Trophoblast cell (in vitro differentiated cells and primary cell): ENCODE results near the gene ARX.

Experiments used
- DNase-seq, 2 donors: peaks; one replicate each; pipeline ENCODE4 v3.0.0-alpha.2; 2016
- H2AFZ ChIP-seq: 2 replicates; pipeline ENCODE4 v1.6.1; 2013; ENCODE audit warnings: low read length, moderate library complexity, mild to moderate bottlenecking; ENCODE audit not compliant: insufficient read depth, poor library complexity
- H2AK5ac ChIP-seq: 2 replicates; pipeline ENCODE4 v1.6.1; 2013; ENCODE audit warnings: mild to moderate bottlenecking, low read length
- H2BK120ac ChIP-seq: 2 replicates; pipeline ENCODE4 v1.6.1; 2013; ENCODE audit warnings: low read length, mild to moderate bottlenecking, moderate library complexity; ENCODE audit not compliant: insufficient read depth, poor library complexity
- H2BK12ac ChIP-seq: 2 replicates; pipeline ENCODE4 v1.6.1; 2013; ENCODE audit warnings: mild to moderate bottlenecking, low read length, moderate library complexity
- H2BK5ac ChIP-seq: 2 replicates; pipeline ENCODE4 v1.6.1; 2013; ENCODE audit warnings: low read length, low read depth, moderate library complexity, mild to moderate bottlenecking; ENCODE audit not compliant: poor library complexity
- H3K14ac ChIP-seq: 2 replicates; pipeline ENCODE4 v1.6.1; 2013; ENCODE audit warnings: mild to moderate bottlenecking, low read length
- H3K18ac ChIP-seq: 2 replicates; pipeline ENCODE4 v1.6.1; 2013; ENCODE audit warnings: mild to moderate bottlenecking, low read length
- H3K23ac ChIP-seq: 2 replicates; pipeline ENCODE4 v1.6.1; 2013; ENCODE audit warnings: low read length
- H3K27ac ChIP-seq: 2 replicates; pipeline ENCODE4 v1.5.1; 2013; ENCODE audit warnings: low read depth, mild to moderate bottlenecking, inconsistent platforms, low read length, moderate library complexity
- H3K27me3 ChIP-seq: 2 replicates; pipeline ENCODE4 v1.6.1; 2013; ENCODE audit warnings: inconsistent platforms, mild to moderate bottlenecking, low read length, moderate library complexity; ENCODE audit not compliant: insufficient read depth
- H3K36me3 ChIP-seq, 2 experiments: 1 replicate in 1 of 2; 2 replicates in 1 of 2; pipeline ENCODE4 v1.6.1; 2013; ENCODE audit warnings: low read length in 2 of 2, mild to moderate bottlenecking in 2 of 2, moderate library complexity in 1 of 2; ENCODE audit not compliant: insufficient read depth in 2 of 2, control insufficient read depth in 1 of 2
- H3K4ac ChIP-seq: 2 replicates; pipeline ENCODE4 v1.6.1; 2013; ENCODE audit warnings: low read depth, mild to moderate bottlenecking, low read length, moderate library complexity
- H3K4me1 ChIP-seq, 2 experiments: 1 replicate in 1 of 2; 2 replicates in 1 of 2; pipeline ENCODE4 v1.6.1; 2013; ENCODE audit warnings: low read length in 2 of 2, mild to moderate bottlenecking in 2 of 2, moderate library complexity in 1 of 2; ENCODE audit not compliant: insufficient read depth in 2 of 2, control insufficient read depth in 1 of 2
- H3K4me2 ChIP-seq: 2 replicates; pipeline ENCODE4 v1.6.1; 2013; ENCODE audit warnings: inconsistent platforms, mild to moderate bottlenecking, low read length, moderate library complexity
- H3K4me3 ChIP-seq: 2 replicates; pipeline ENCODE4 v1.5.1; 2013; ENCODE audit warnings: mild to moderate bottlenecking, low read depth, low read length, inconsistent platforms
- H3K79me1 ChIP-seq: one replicate; pipeline ENCODE4 v1.6.1; 2013; ENCODE audit warnings: low read length
- H3K79me2 ChIP-seq: 2 replicates; pipeline ENCODE4 v1.6.1; 2013; ENCODE audit warnings: low read length, mild to moderate bottlenecking; ENCODE audit not compliant: control insufficient read depth, insufficient read depth, poor library complexity
- H3K9ac ChIP-seq: 2 replicates; pipeline ENCODE4 v1.6.1; 2013; ENCODE audit warnings: mild to moderate bottlenecking, low read length
- H3K9me3 ChIP-seq: 2 replicates; pipeline ENCODE4 v1.6.1; 2013; ENCODE audit warnings: low read depth, mild to moderate bottlenecking, control low read depth, inconsistent platforms, low read length; ENCODE audit not compliant: insufficient read depth
- H4K12ac ChIP-seq: 2 replicates; pipeline ENCODE4 v1.6.1; 2013; ENCODE audit warnings: low read depth, mild to moderate bottlenecking, low read length, moderate library complexity
- H4K8ac ChIP-seq: 2 replicates; pipeline ENCODE4 v1.6.1; 2013; ENCODE audit warnings: low read depth, mild to moderate bottlenecking, low read length, moderate library complexity
- H4K91ac ChIP-seq: one replicate; pipeline ENCODE4 v1.6.1; 2013; ENCODE audit warnings: low read depth, mild to moderate bottlenecking, low read length, moderate library complexity
- WGBS: extraction: QIAGEN DNeasy Blood & Tissue Kit; methylation state at CpG from one replicate; pipeline ENCODE4 v1.1.7; 2013; ENCODE audit warnings: missing lambda C conversion rate; ENCODE audit not compliant: insufficient read length, insufficient coverage; ENCODE audit errors: extremely low coverage; 5-methylcytosine and 5-hydroxymethylcytosine counted together

ARX gene

GRCh38 chrX:25025615-25026014 lies 9.8 kb upstream of the ARX start:
- H3K18ac ChIP-seq, result no peak overlapping the region
- H3K14ac ChIP-seq, result no peak overlapping the region
- no peak overlapping the region for H3K9ac ChIP-seq
- H3K4ac ChIP-seq, result no peak overlapping the region
- H2BK120ac ChIP-seq, result no peak overlapping the region
- no peak overlapping the region for H3K23ac ChIP-seq
- H3K36me3 ChIP-seq, result no peaks in the 10 kb centered on the region
- H2BK12ac ChIP-seq, result no peak overlapping the region
- WGBS, result no CpG with 5 or more reads among the region's 2 CpGs
- peaks cover 28% of the 10 kb centered on the region for H3K27me3 ChIP-seq
- no peak overlapping the region for H2BK5ac ChIP-seq
- no peaks in the 10 kb centered on the region for H3K79me1 ChIP-seq
- H3K27ac ChIP-seq, result no peak overlapping the region
- H4K8ac ChIP-seq, result no peak overlapping the region
- no peak overlapping the region for H2AFZ ChIP-seq
- no peak overlapping the region for H4K12ac ChIP-seq
- no peaks in the 10 kb centered on the region for H3K9me3 ChIP-seq
- H4K91ac ChIP-seq, result no peak overlapping the region
- H3K4me3 ChIP-seq, result no peak overlapping the region
- H3K4me1 ChIP-seq, result peaks cover under 1 to 4% of the 10 kb centered on the region in 2 experiments
- H3K79me2 ChIP-seq, result no peaks in the 10 kb centered on the region
- DNase-seq, result peak in 1 of 2 donors; percentile 61
- no peak overlapping the region for H3K4me2 ChIP-seq
- no peak overlapping the region for H2AK5ac ChIP-seq

GRCh38 chrX:25023908-25024307 lies 8.1 kb upstream of the ARX start:
- Histone ChIP-seq H3K27me3 (peaks cover 38% of the 10 kb centered on the region), H3K18ac (no peak overlapping the region), H3K4ac (no peak overlapping the region), H3K9me3 (no peaks in the 10 kb centered on the region), H3K4me1 (peaks cover 6 to 11% of the 10 kb centered on the region in 2 experiments), H3K14ac (no peak overlapping the region), H4K91ac (no peak overlapping the region), H3K4me3 (no peak overlapping the region), H2BK120ac (no peak overlapping the region), H2BK12ac (no peak overlapping the region), H3K79me1 (no peaks in the 10 kb centered on the region), H3K4me2 (no peak overlapping the region), H3K79me2 (no peaks in the 10 kb centered on the region), H3K9ac (no peak overlapping the region), H4K12ac (no peak overlapping the region), H4K8ac (no peak overlapping the region), H2AK5ac (no peak overlapping the region), H3K27ac (no peak overlapping the region), H3K23ac (no peak overlapping the region), H2AFZ (no peak overlapping the region), H3K36me3 (no peaks in the 10 kb centered on the region), H2BK5ac (no peak overlapping the region)
- WGBS, result no CpG with 5 or more reads among the region's 1 CpG
- DNase-seq, result no peak

- no peak for DNase-seq
- no peak overlapping the region for H4K8ac ChIP-seq
- no CpG with 5 or more reads among the region's 59 CpGs for WGBS
- no peaks in the 10 kb centered on the region for H3K79me2 ChIP-seq
- no peak overlapping the region for H2AK5ac ChIP-seq
- no peak overlapping the region for H2BK5ac ChIP-seq
- no peak overlapping the region for H3K23ac ChIP-seq
- H3K9me3 ChIP-seq, result no peaks in the 10 kb centered on the region
- H4K12ac ChIP-seq, result no peak overlapping the region
- no peak overlapping the region for H3K4me2 ChIP-seq
- H3K14ac ChIP-seq, result no peak overlapping the region
- no peak overlapping the region for H3K27ac ChIP-seq
- no peaks in the 10 kb centered on the region for H3K36me3 ChIP-seq
- H3K79me1 ChIP-seq, result no peaks in the 10 kb centered on the region
- no peak overlapping the region for H3K4ac ChIP-seq
- no peak overlapping the region for H3K4me3 ChIP-seq
- H2AFZ ChIP-seq, result no peak overlapping the region
- no peak overlapping the region for H3K9ac ChIP-seq
- no peak overlapping the region for H2BK12ac ChIP-seq
- no peak overlapping the region for H2BK120ac ChIP-seq
- H3K4me1 ChIP-seq, result peaks cover 6 to 11% of the 10 kb centered on the region in 2 experiments
- no peak overlapping the region for H3K18ac ChIP-seq
- H3K27me3 ChIP-seq, result peaks cover 39% of the 10 kb centered on the region
- no peak overlapping the region for H4K91ac ChIP-seq
These were observed 6.9 kb upstream of the ARX start for GRCh38 chrX:25022499-25023325.

- Histone ChIP-seq H2AFZ (no peak overlapping the region), H3K27me3 (peaks cover 55% of the 10 kb centered on the region), H2AK5ac (no peak overlapping the region), H3K9me3 (peaks cover 2% of the 10 kb centered on the region), H3K27ac (no peak overlapping the region), H3K4me1 (peaks cover 6 to 11% of the 10 kb centered on the region in 2 experiments), H3K14ac (no peak overlapping the region), H3K4me2 (peak overlapping the region; percentile 67), H2BK120ac (no peak overlapping the region), H4K91ac (no peak overlapping the region), H3K9ac (no peak overlapping the region), H4K12ac (no peak overlapping the region), H3K4ac (no peak overlapping the region), H3K36me3 (no peaks in the 10 kb centered on the region), H4K8ac (no peak overlapping the region), H3K79me2 (no peaks in the 10 kb centered on the region), H2BK5ac (no peak overlapping the region), H3K18ac (no peak overlapping the region), H2BK12ac (no peak overlapping the region), H3K23ac (no peak overlapping the region), H3K4me3 (no peak overlapping the region), H3K79me1 (no peaks in the 10 kb centered on the region)
- peak in 1 of 2 donors; percentile 48 for DNase-seq
- WGBS, result no CpG with 5 or more reads among the region's 35 CpGs
These were observed 5.2 kb upstream of the ARX start for GRCh38 chrX:25020905-25021449.
